GM19240 (cell line): ENCODE data around the gene PRR3.

Experiments used
- DNase-seq: peaks from one replicate; pipeline ENCODE4 v3.0.0; 2011; ENCODE audit warnings: low spot score; ENCODE audit not compliant: insufficient read length

Gene PRR3

GRCh38 chr6:30611856-30612194 lies 54.7 kb downstream of the PRR3 start:
- no peak for DNase-seq

GRCh38 chr6:30612213-30612612 lies 55.1 kb downstream of the PRR3 start:
- DNase-seq, result no peak

GRCh38 chr6:30612687-30613248 lies 55.7 kb downstream of the PRR3 start:
- DNase-seq, result no peak
